ENCODE data around the gene LRP1-AS. TPM values are rescaled to one million over a fixed set of nuclear protein-coding genes. Genes with fewer than 3 reads are reported as not detected.

The LRP1-AS gene
- total RNA-seq, 3 donors from 2014 or later: not detected

GRCh38 chr12:57168058-57168457 is 20.6 kb upstream of the LRP1-AS start:
- DNase-seq (ENCODE audit: low spot score in 2 of 2): no peak
- Histone ChIP-seq H3K27me3 (no peaks in the 10 kb centered on the region), H3K9me3 (no peaks in the 10 kb centered on the region), H3K27ac (peak overlapping the region in 1 of 2 donors; percentile 48), H3K36me3 (no peaks in the 10 kb centered on the region), H3K4me3 (no peak overlapping the region), H3K4me1 (no peaks in the 10 kb centered on the region)
- intact Hi-C loops (cut with DNase I; ENCODE audit: low total_unique reads): no loop called here
- TF ChIP-seq POLR2A (IDR thresholded peaks at IDR 0.05): no peak
- TF ChIP-seq CTCF (IDR thresholded peaks at IDR 0.05): no peak
- no peak for TF ChIP-seq POLR2AphosphoS5 (IDR thresholded peaks at IDR 0.05)

- no peak overlapping the region for H3K4me3 ChIP-seq
- H3K27me3 ChIP-seq: no peaks in the 10 kb centered on the region
- no peak for TF ChIP-seq POLR2A (IDR thresholded peaks at IDR 0.05)
- no peak for TF ChIP-seq POLR2AphosphoS5 (IDR thresholded peaks at IDR 0.05)
- no peak for TF ChIP-seq CTCF (IDR thresholded peaks at IDR 0.05)
- H3K36me3 ChIP-seq: no peaks in the 10 kb centered on the region
- H3K9me3 ChIP-seq: no peaks in the 10 kb centered on the region
- no peak for DNase-seq (ENCODE audit: low spot score in 2 of 2)
- H3K27ac ChIP-seq: peak overlapping the region in 1 of 2 donors; percentile 48
- no peaks in the 10 kb centered on the region for H3K4me1 ChIP-seq
- intact Hi-C loops (cut with DNase I; ENCODE audit: low total_unique reads): no loop called here
These were observed 19.6 kb upstream of the LRP1-AS start for GRCh38 chr12:57166971-57167371.

- intact Hi-C loops (cut with DNase I; ENCODE audit: low total_unique reads): no loop called here
- H3K4me1 ChIP-seq: no peaks in the 10 kb centered on the region
- H3K4me3 ChIP-seq: no peak overlapping the region
- no peak overlapping the region for H3K27ac ChIP-seq
- no peak for DNase-seq (ENCODE audit: low spot score in 2 of 2)
- peaks cover 4% of the 10 kb centered on the region for H3K36me3 ChIP-seq
- no peaks in the 10 kb centered on the region for H3K27me3 ChIP-seq
- H3K9me3 ChIP-seq: no peaks in the 10 kb centered on the region
- TF ChIP-seq POLR2AphosphoS5 (IDR thresholded peaks at IDR 0.05) (no peak), POLR2A (IDR thresholded peaks at IDR 0.05) (no peak), CTCF (IDR thresholded peaks at IDR 0.05) (no peak)
These were observed 18.3 kb upstream of the LRP1-AS start for GRCh38 chr12:57165741-57166140.

- no peaks in the 10 kb centered on the region for H3K4me1 ChIP-seq
- H3K4me3 ChIP-seq: no peak overlapping the region
- H3K9me3 ChIP-seq: no peaks in the 10 kb centered on the region
- H3K27ac ChIP-seq: no peak overlapping the region
- peaks cover 4% of the 10 kb centered on the region for H3K36me3 ChIP-seq
- no peak for TF ChIP-seq POLR2AphosphoS5 (IDR thresholded peaks at IDR 0.05)
- no peak for TF ChIP-seq POLR2A (IDR thresholded peaks at IDR 0.05)
- intact Hi-C loops (cut with DNase I; ENCODE audit: low total_unique reads): no loop called here
- no peaks in the 10 kb centered on the region for H3K27me3 ChIP-seq
- no peak for DNase-seq (ENCODE audit: low spot score in 2 of 2)
These were observed 17.7 kb upstream of the LRP1-AS start for GRCh38 chr12:57164966-57165625.

- no peaks in the 10 kb centered on the region for H3K27me3 ChIP-seq
- H3K9me3 ChIP-seq: no peaks in the 10 kb centered on the region
- H3K4me1 ChIP-seq: no peaks in the 10 kb centered on the region
- no peak overlapping the region for H3K27ac ChIP-seq
- intact Hi-C loops (cut with DNase I; ENCODE audit: low total_unique reads): no loop called here
- TF ChIP-seq POLR2AphosphoS5 (IDR thresholded peaks at IDR 0.05) (no peak), CTCF (IDR thresholded peaks at IDR 0.05) (no peak), POLR2A (IDR thresholded peaks at IDR 0.05) (no peak)
- DNase-seq (ENCODE audit: low spot score in 2 of 2): no peak
- H3K4me3 ChIP-seq: no peak overlapping the region
- peaks cover 4% of the 10 kb centered on the region for H3K36me3 ChIP-seq
These were observed 17.0 kb upstream of the LRP1-AS start for GRCh38 chr12:57164454-57164853.
